HCT116 (cell line): ENCODE results near the gene CLDN14. TPM values are rescaled to one million over a fixed set of nuclear protein-coding genes. Genes with fewer than 3 reads are reported as not detected.

Experiments used
- ATAC-seq: fragments of 200-7000 bp; cut with Tn5 transposase; 2 replicates; pipeline ENCODE4 v1.9.1; 2020; ENCODE audit warnings: mild to moderate bottlenecking, moderate library complexity
- BruUV-seq: library from RNA; stranded (reverse); fragments of 400-500 nt; replicated peaks from 2 replicates; lab custom pipeline; 2021; lab: Mats Ljungman, UMichigan
- CTCF ChIA-PET: fragments of 300-600 bp; sonication (Branson Sonifier 250); formaldehyde crosslinking; loops from one replicate; lab custom pipeline; 2021; ENCODE audit warnings: antibody characterized with exemption; lab: Charles Lee
- POLR2A ChIA-PET: fragments of 300-600, 350-600 bp; sonication (Branson Sonifier 250); formaldehyde crosslinking; loops from one replicate; lab custom pipeline; 2021; ENCODE audit warnings: antibody characterized with exemption; lab: Charles Lee
- RAD21 ChIA-PET, 2 experiments: fragments of 300-600 bp; sonication (Branson Sonifier 250); formaldehyde crosslinking; loops; one replicate each; lab custom pipeline; 2023; ENCODE audit warnings: low total read pairs in 2 of 2; ENCODE audit not compliant: uncharacterized antibody in 2 of 2, unreplicated experiment in 2 of 2, low non-redundant PET in 1 of 2; lab: Charles Lee
- DNase-seq: peaks from one replicate; pipeline ENCODE4 v3.0.0-alpha.2; 2010; ENCODE audit warnings: low read depth, low spot score
- H2AFZ ChIP-seq: fragments of 200-600 bp; shearing (Covaris generic), sonication (generic); 2 replicates; pipeline ENCODE4 v1.6.1; 2017; ENCODE audit warnings: low read depth, mixed run types, mixed read lengths, antibody characterized with exemption, low read length; ENCODE audit not compliant: poor library complexity, severe bottlenecking
- H3K27ac ChIP-seq: 2 replicates; pipeline ENCODE4 v1.5.1; 2012; ENCODE audit warnings: low read depth, low read length
- H3K27me3 ChIP-seq: fragments of 200-600 bp; sonication (generic); 2 replicates; pipeline ENCODE4 v1.6.1; 2016; ENCODE audit warnings: mixed run types, low read length, mixed read lengths; ENCODE audit not compliant: insufficient read depth
- H3K36me3 ChIP-seq, 2 experiments: fragments of 200-500 bp in 1 of 2; fragments of 200-600 bp in 1 of 2; sonication (Bioruptor generic) in 1 of 2; sonication (generic) in 1 of 2; 2 replicates each; pipeline versions ENCODE4 v1.5.1 to v1.6.1; 2014 to 2016; ENCODE audit warnings: low read length in 2 of 2, inconsistent platforms in 1 of 2, mixed read lengths in 1 of 2, mixed run types in 1 of 2; ENCODE audit not compliant: insufficient read depth in 2 of 2, control insufficient read depth in 1 of 2
- H3K4me1 ChIP-seq, 2 experiments: fragments of 200-600 bp in 1 of 2; sonication (generic) in 1 of 2; 2 replicates each; pipeline versions ENCODE4 v1.5.1 to v1.6.1; 2012 to 2017; ENCODE audit warnings: low read length in 2 of 2, inconsistent platforms in 1 of 2, mild to moderate bottlenecking in 1 of 2, mixed read lengths in 1 of 2, mixed run types in 1 of 2, moderate library complexity in 1 of 2; ENCODE audit not compliant: insufficient read depth in 2 of 2, control insufficient read depth in 1 of 2
- H3K4me2 ChIP-seq: fragments of 200-600 bp; sonication (generic); 2 replicates; pipeline ENCODE4 v1.6.1; 2017; ENCODE audit warnings: mixed run types, low read length, mixed read lengths
- H3K4me3 ChIP-seq, 2 experiments: fragments of 200-600 bp in 1 of 2; sonication (generic) in 1 of 2; replicated peaks in 1 of 2; 2 replicates each; pipeline ENCODE4 v1.5.1; 2011 to 2016; ENCODE audit warnings: low read length in 2 of 2, control low read depth in 1 of 2, low read depth in 1 of 2, mild to moderate bottlenecking in 1 of 2, mixed read lengths in 1 of 2, mixed run types in 1 of 2
- H3K79me2 ChIP-seq: fragments of 200-600 bp; sonication (generic); 2 replicates; pipeline ENCODE4 v1.6.1; 2017; ENCODE audit warnings: mild to moderate bottlenecking, mixed run types, low read length, moderate library complexity, mixed read lengths; ENCODE audit not compliant: insufficient read depth
- H3K9ac ChIP-seq: fragments of 200-600 bp; sonication (generic); 2 replicates; pipeline ENCODE4 v1.6.1; 2016; ENCODE audit warnings: low read length, mixed read lengths
- H3K9me2 ChIP-seq: fragments of 200-600 bp; sonication (generic), shearing (Covaris generic); 2 replicates; pipeline ENCODE4 v1.6.1; 2017; ENCODE audit warnings: mixed run types, mild to moderate bottlenecking, moderate library complexity; ENCODE audit not compliant: insufficient read depth
- H3K9me3 ChIP-seq, 2 experiments: fragments of 200-500 bp in 1 of 2; fragments of 200-600 bp in 1 of 2; sonication (Bioruptor generic) in 1 of 2; sonication (generic) in 1 of 2; 2 replicates each; pipeline ENCODE4 v1.6.1; 2014 to 2017; ENCODE audit warnings: low read length in 2 of 2, mixed read lengths in 2 of 2, inconsistent platforms in 1 of 2, low read depth in 1 of 2, mild to moderate bottlenecking in 1 of 2, mixed run types in 1 of 2, moderate library complexity in 1 of 2; ENCODE audit not compliant: control insufficient read depth in 1 of 2, insufficient read depth in 1 of 2
- H4K20me1 ChIP-seq: fragments of 200-600 bp; sonication (generic), shearing (Covaris generic); 2 replicates; pipeline ENCODE4 v1.6.1; 2017; ENCODE audit warnings: mixed run types, mild to moderate bottlenecking, moderate library complexity; ENCODE audit not compliant: insufficient read depth
- CTCF ChIP-seq, 3 experiments: fragments of 200-600 bp in 1 of 3; sonication (generic) in 1 of 3; IDR thresholded peaks in 2 of 3; conservative IDR thresholded peaks in 1 of 3; 2 replicates each; pipeline ENCODE4 v1.5.1; 2012 to 2017; ENCODE audit warnings: low read depth in 2 of 3, low read length in 2 of 3, antibody characterized with exemption in 1 of 3, borderline replicate concordance in 1 of 3, control low read depth in 1 of 3, mild to moderate bottlenecking in 1 of 3, mixed read lengths in 1 of 3, mixed run types in 1 of 3, moderate library complexity in 1 of 3; ENCODE audit not compliant: insufficient read depth in 1 of 3
- EGR1 ChIP-seq: IDR thresholded peaks from 2 replicates; pipeline ENCODE4 v1.6.1; 2012; ENCODE audit warnings: low read depth
- EZH2 ChIP-seq: fragments of 200-600 bp; sonication (generic); IDR thresholded peaks from 2 replicates; pipeline ENCODE4 v1.6.1; 2017; ENCODE audit warnings: antibody characterized with exemption, mixed run types
- FOSL1 ChIP-seq: IDR thresholded peaks from 2 replicates; pipeline ENCODE4 v1.6.1; 2012; ENCODE audit warnings: low read depth
- MAX ChIP-seq: IDR thresholded peaks from 2 replicates; pipeline ENCODE4 v1.6.1; 2012
- POLR2A ChIP-seq: IDR thresholded peaks from 2 replicates; pipeline ENCODE4 v1.7.0; 2011; ENCODE audit warnings: borderline replicate concordance; ENCODE audit not compliant: insufficient read depth, insufficient read length; ENCODE audit errors: extremely low read depth
- POLR2AphosphoS5 ChIP-seq: IDR thresholded peaks from 2 replicates; pipeline ENCODE4 v1.6.1; 2011; ENCODE audit warnings: mild to moderate bottlenecking, low read depth, low read length, moderate library complexity
- RAD21 ChIP-seq: IDR thresholded peaks from 2 replicates; pipeline ENCODE4 v1.6.1; 2012; ENCODE audit warnings: low read depth, mild to moderate bottlenecking
- REST ChIP-seq: IDR thresholded peaks from 2 replicates; pipeline ENCODE4 v1.6.1; 2012; ENCODE audit warnings: low read depth
- SIN3A ChIP-seq: IDR thresholded peaks from 2 replicates; pipeline ENCODE4 v1.6.1; 2012; ENCODE audit warnings: low read depth
- SP1 ChIP-seq: IDR thresholded peaks from 2 replicates; pipeline ENCODE4 v1.6.1; 2012; ENCODE audit warnings: low read depth
- TCF7L2 ChIP-seq: IDR thresholded peaks from 2 replicates; pipeline ENCODE4 v1.7.0; 2011; ENCODE audit warnings: borderline replicate concordance, inconsistent platforms; ENCODE audit not compliant: insufficient read depth, insufficient read length; ENCODE audit errors: extremely low read depth
- YY1 ChIP-seq: IDR thresholded peaks from 2 replicates; pipeline ENCODE4 v1.6.1; 2011; ENCODE audit warnings: low read length, low read depth, moderate library complexity, mild to moderate bottlenecking; ENCODE audit not compliant: insufficient replicate concordance; ENCODE audit errors: extremely low read depth
- ZFX ChIP-seq: fragments of 450-650 bp; IDR thresholded peaks from 2 replicates; pipeline ENCODE4 v1.6.1; 2017
- ZNF274 ChIP-seq: fragments of 200-500 bp; sonication (Bioruptor generic); IDR thresholded peaks from 2 replicates; pipeline ENCODE4 v1.6.1; 2014; ENCODE audit warnings: mild to moderate bottlenecking, low read depth, low read length, inconsistent platforms
- intact Hi-C: fragments of 100-400 bp; cut with micrococcal nuclease; formaldehyde crosslinking; loops from 2 replicates; pipeline ENCODE4 v1.10.0; 2022
- total RNA-seq: library from RNA; stranded (reverse); gene quantifications from one replicate; pipeline ENCODE4 v1.2.1, GENCODE V29; 2021; ENCODE audit not compliant: unreplicated experiment

CLDN14 gene
- total RNA-seq, 1 experiment from 2014 or later: not detected

DNA sequence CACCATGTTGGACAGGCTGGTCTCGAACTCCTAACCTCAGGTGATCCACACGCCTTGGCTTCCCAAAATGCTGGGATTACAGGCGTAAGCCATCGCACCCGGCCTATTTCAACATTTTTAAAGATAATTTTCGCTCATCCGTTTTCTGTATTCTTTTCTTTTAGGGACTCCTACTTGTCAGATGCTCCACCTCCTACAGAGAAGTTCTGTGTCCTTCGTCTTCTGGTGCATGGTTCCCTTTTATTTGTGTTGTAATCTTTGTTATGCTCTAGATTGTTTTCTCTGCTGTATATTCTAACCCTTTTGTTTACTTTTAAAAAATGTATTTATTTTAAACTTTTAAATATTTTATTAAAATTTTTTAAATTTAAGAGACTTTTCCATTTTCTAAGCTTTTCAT is 28.4 kb downstream of the CLDN14 start:
- DNase-seq: no peak
- RAD21 ChIA-PET: no interaction called here
- Histone ChIP-seq H3K27me3 (no peaks in the 10 kb centered on the region), H2AFZ (no peak overlapping the region), H4K20me1 (no peaks in the 10 kb centered on the region), H3K9me2 (no peaks in the 10 kb centered on the region), H3K27ac (no peak overlapping the region), H3K4me1 (no peaks in the 10 kb centered on the region), H3K4me2 (no peak overlapping the region), H3K9me3 (no peaks in the 10 kb centered on the region), H3K9ac (no peak overlapping the region), H3K79me2 (no peaks in the 10 kb centered on the region), H3K4me3 (no peak overlapping the region), H3K36me3 (no peaks in the 10 kb centered on the region)
- no TSS peak for BruUV-seq
- POLR2A ChIA-PET: no interaction called here
- no peak for ATAC-seq
- CTCF ChIA-PET: no interaction called here
- TF ChIP-seq FOSL1 (no peak), ZFX (no peak), CTCF (IDR thresholded peaks at IDR 0.05 in 2 of 3, conservative IDR thresholded peaks at IDR 0.05 in 1 of 3; ENCODE audit: borderline replicate concordance in 1 of 3, insufficient read depth in 1 of 3, low read depth in 2 of 3, low read length in 2 of 3) (no peak), POLR2AphosphoS5 (no peak), POLR2A (no peak), YY1 (no peak), ZNF274 (no peak), SIN3A (no peak), MAX (no peak), REST (no peak), EGR1 (no peak), EZH2 (no peak), RAD21 (no peak), SP1 (no peak), TCF7L2 (no peak)
- intact Hi-C loops: no loop called here
